GM21423 (cell line): ENCODE measurements around the gene RAB18.
"Not testable (repeated sequence)": the region's sequence is repeated elsewhere in the genome, so short reads cannot be mapped to it uniquely, and the experiment has no call there.

Experiments used
- ATAC-seq: cut with Tn5 transposase; IDR thresholded peaks from one replicate; pipeline ENCODE4 v1.9.1; 2021; ENCODE audit warnings: mild to moderate bottlenecking, moderate library complexity; ENCODE audit not compliant: unreplicated experiment

RAB18 gene

DNA sequence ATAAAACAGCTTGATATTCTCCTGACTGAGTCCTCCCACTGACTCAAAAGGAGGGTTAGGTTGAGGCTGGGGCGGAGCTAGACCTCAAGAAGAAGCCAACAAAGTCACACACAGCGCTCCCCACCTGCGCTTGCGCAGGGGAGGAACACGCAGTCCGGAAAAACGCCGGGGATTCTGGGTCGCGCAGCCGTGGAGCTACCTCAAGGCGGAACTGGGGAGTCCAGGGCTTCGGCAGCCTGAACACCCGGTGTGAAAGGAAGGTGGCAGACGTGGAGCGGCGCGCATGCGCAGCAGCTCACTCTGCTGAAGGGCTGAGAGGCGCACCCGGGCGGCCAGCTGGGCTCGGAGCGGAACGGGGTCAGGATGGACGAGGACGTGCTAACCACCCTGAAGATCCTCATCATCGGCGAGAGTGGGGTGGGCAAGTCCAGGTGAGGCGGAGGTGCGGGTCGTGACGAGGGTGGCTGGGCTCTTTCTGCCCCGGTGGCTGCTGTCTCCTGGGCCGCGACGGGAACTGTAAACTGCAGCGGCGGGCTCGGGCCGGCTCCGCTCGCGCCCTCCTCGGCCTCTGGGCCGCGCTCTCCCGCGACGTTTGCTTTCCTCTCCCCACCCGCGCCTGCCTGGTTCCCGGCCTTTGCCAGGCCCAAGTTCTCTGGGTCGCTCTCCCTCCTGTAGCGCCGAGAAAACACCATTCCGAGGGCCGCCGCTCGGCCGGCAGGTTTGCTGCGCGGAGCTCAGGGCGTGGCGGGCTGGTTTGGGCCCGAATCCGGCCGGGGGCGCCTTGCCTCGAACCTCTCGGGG, at the start of gene RAB18:
Gene RAB18 (plus strand): TSS at position 298 of the 801 bp plus-strand sequence. CDS start 66 bp downstream, at position 364.
- peak; percentile 96 for ATAC-seq

- ATAC-seq: no peak
Measured at GRCh38 chr10:27454837-27455236, 49.3 kb upstream of the RAB18 start.

- ATAC-seq: no peak
Measured at GRCh38 chr10:27457261-27457945, 46.7 kb upstream of the RAB18 start.

GRCh38 chr10:27457966-27458365, 46.1 kb upstream of the RAB18 start:
- no peak for ATAC-seq

DNA sequence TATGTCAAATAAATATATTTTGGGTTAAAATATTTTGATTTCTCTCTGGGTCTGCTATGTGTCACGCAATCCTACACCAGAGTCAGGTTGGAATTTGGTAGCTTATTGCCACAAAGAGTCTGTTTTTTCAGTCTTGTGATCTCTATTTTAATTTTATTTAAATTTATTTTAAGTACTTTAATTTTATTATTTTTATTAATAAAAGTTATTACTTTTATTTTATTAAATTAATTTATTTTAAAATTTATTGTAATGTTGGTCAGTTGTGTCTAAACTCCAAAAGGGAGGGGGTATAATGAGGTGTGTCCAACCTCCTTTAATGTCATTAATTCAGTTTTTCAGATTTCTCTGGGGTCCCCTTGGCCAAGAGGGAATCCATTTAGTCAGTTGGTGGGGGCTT, 42.8 kb upstream of the RAB18 start:
- no peak for ATAC-seq

- no peak for ATAC-seq
Measured at GRCh38 chr10:27463961-27464360, 40.1 kb upstream of the RAB18 start.

- ATAC-seq: peak; percentile 70
Measured at GRCh38 chr10:27464993-27465392, 39.1 kb upstream of the RAB18 start.

GRCh38 chr10:27465596-27465995, 38.5 kb upstream of the RAB18 start:
- ATAC-seq: not testable (repeated sequence)

DNA sequence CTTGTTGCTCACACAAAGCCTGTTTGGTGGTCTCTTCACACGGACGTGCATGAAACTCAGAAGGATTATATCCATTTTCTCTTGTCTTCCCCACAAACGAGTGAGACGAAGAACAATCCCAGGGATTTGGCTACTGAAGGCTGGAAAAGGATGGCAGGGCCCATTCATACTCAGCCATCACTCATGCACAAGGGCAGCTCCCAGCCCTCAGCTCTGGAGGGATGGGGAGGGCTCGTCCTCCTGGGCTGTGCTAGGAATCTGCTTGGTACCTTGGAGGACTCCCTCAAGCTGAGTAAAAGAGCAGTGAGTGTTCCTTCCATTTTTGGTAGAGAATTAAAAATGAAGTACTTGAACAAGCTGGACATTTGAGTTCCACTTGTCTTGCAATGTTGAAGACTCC, 33.2 kb upstream of the RAB18 start:
- no peak for ATAC-seq

DNA sequence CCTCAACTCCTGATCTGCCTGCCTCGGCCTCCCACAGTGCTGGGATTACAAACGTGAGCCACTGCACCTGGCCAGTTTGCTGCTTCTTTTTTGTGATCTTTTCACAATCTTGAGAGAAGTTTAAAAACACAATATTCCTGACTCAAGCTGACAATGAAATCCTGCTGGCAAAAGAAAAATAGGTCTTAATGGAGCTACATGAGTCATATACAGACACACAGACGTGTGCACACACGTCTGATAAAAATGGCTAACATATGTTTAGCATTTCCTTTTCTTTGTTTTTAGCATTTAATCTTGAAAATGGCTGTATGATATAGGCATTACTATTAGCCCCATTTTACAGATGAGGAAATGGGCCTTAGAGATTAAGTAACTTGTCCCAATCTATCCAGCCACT, 29.4 kb upstream of the RAB18 start:
- ATAC-seq: no peak

DNA sequence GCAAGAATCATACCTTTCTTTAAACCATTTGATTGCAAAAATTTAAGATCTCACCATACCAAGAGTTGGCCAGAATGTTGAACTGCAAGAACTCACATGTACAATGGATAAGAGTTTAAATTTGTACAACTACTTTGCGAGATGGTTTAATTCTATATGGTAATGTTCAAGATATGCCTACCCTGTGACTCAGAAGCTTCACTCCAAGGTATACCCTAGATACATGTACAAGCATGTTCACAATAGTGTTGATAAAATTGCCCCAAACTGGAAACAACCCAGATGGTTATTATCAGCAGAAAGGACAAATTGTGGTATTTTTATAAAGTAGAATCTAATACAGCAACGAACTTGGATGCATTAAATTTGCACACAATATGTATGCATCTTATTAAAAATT, 25.1 kb upstream of the RAB18 start:
- ATAC-seq: no peak

GRCh38 chr10:27481486-27481885, 22.6 kb upstream of the RAB18 start:
- no peak for ATAC-seq

DNA sequence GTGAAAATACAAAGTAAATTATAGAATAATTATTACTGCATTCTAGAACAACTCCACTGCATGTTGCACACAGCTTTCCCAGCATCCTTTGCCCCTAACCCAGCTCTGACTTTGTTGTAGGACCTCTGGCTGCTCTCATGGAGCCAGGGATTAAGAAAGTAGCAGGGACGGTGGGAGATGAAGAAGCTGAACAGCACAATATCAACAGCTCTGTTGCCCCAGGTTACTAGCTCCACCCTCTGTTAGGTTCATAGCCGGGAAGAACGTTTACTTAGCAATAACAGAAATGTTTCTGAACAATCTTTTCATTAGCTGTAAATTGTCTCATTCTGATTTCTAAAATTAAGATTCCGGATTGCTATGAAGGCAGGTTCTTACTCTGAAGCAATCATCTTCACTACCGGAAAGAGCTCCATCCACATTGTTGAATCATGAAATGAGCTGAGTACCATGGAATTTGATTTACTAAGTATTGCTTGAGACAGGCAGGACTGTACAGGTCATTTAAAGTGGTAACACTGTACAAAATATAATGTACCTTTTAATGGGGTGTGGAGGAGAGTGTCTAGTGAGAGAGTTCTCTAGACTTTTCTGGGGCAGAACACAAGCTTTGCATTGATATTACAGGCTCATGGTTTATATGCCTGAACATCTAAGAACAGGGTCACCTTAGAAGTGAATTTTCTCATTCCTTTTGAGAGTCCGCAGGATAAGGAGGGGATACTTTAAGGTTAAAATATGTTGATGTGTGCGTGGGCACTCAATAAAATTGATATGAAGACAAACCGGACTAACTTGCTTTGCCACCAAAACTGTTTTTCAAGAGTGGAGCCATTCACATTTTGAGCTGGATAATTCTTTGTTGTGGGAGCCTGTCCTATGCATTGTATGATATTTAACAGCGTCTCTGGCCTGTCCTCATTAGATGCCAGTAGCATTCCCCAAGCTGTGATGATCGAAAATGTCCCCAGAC, 20.8 kb upstream of the RAB18 start:
- ATAC-seq: no peak

GRCh38 chr10:27485368-27485767, 18.7 kb upstream of the RAB18 start:
- ATAC-seq: no peak

DNA sequence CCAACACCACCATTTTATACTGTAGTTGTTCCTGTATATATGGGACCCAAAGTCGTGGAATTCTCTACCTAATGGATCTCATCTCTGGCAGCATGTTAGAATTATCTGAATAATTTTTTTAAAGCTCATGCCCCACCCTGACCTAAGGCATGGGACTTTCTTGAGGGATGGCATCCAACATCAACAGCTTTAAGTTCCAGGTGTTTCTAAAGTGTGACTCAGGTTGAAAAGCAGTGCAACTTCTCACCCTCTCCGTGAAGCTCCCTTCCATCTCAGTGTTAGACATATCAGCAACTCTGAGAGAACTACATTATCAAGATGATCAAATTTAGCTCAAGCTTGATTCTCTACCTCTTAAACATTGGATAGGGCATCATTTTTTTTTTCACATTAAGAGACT, 18.1 kb upstream of the RAB18 start:
- no peak for ATAC-seq

- no peak for ATAC-seq
Measured at GRCh38 chr10:27490807-27491206, 13.3 kb upstream of the RAB18 start.

- no peak for ATAC-seq
Measured at GRCh38 chr10:27494116-27494805, 9.8 kb upstream of the RAB18 start.

GRCh38 chr10:27496137-27496536, 8.0 kb upstream of the RAB18 start:
- no peak for ATAC-seq

DNA sequence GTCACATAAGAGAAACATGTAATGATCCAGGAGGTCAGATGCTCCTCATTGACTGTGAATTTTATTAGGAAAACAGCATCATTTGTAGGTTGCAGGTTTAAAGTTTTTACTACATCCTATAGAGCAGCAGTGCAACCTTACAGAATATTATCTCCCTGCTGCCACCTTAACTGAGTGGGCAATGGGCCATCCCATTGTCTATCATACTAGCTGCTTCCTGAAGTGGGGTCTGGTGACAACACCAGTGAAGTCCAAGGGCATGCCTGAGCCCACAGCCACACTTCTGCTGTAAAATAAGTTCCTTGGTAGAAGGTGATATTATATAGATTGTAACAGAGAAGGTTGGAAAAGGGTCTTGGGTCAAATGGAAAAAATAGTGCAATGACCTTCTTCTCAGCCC, 4.0 kb upstream of the RAB18 start:
- ATAC-seq: no peak

DNA sequence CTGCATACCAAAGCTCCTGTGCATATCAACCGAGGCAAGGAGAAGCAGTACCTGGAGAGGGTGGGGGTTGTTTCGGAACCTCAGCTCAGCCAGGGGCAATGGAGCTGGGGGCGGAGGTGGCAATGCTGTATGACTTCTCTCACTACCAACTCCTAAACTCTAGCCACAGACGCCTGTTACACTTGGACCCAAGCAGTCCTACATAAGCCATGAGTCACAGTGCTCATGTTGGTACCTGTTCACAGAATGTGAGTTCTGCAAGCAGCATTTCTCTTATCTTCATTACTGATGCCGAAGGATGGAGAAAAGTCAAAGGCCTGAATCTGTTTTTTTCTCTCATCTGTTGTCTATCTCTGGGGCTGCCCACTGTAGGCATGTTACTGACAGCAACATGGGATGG, 3.2 kb upstream of the RAB18 start:
- no peak for ATAC-seq
